SIG-M5 (cell line): ENCODE data around the gene SNAPIN.
"Not testable (repeated sequence)": the region's sequence is repeated elsewhere in the genome, so short reads cannot be mapped to it uniquely, and the experiment has no call there.

Experiments
- DNase-seq: peaks from one replicate; lab custom pipeline; 2025; lab: John Stamatoyannopoulos, UW

The SNAPIN gene

GRCh38 chr1:153647346-153647714, 11.2 kb upstream of the SNAPIN start:
- no peak for DNase-seq

DNA sequence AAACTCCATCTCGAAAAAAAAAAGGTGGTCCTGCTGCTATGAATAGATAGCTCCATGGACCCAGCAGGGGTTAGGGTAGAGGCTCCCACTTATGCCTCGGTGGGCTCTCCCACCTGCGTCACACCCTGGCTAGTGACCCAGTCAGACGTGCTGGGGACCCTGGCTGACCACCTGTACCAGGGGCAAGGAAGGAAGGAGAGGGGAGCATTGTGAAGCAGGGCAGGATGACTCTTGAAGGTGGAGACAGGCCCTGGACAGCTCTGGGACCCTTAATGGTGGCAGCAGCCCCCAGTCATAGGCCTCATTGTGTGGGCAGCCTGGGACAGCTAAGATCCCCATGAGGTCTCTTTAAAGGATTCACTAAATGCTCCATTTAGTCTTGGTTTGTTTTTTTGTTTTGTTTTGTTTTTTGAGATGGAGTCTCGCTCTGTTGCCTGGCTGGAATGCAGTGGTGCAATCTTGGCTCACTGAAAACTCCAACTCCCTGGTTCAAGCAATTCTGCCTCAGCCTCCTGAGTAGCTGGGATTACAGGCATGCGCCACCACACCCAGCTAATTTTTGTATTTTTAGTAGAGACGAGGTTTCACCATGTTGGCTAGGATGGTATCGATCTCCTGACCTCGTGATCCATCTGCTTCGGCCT, 10.4 kb upstream of the SNAPIN start:
- DNase-seq = no peak

- DNase-seq = no peak
Observed at GRCh38 chr1:153649137-153649862, 9.2 kb upstream of the SNAPIN start.

DNA sequence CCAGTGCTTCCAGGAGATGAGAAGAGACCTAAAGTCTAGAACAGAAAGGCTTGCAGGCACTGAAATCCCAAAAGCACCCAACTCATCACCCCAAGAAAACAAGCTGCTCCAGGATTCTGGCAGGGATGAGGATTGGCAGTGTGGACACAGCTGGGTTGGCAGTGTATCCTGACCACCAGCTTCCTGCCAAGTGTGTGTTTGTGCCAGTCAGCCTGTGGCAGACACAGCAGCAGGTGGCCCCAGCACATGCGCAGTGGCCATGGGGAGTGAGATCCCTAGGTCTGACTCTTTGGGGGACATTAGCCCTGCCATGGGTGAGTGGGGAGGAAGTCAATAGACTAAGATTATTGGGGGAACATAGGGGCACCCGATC, 8.7 kb upstream of the SNAPIN start:
- no peak for DNase-seq

- DNase-seq = no peak
Observed at GRCh38 chr1:153651771-153652170, 6.7 kb upstream of the SNAPIN start.

DNA sequence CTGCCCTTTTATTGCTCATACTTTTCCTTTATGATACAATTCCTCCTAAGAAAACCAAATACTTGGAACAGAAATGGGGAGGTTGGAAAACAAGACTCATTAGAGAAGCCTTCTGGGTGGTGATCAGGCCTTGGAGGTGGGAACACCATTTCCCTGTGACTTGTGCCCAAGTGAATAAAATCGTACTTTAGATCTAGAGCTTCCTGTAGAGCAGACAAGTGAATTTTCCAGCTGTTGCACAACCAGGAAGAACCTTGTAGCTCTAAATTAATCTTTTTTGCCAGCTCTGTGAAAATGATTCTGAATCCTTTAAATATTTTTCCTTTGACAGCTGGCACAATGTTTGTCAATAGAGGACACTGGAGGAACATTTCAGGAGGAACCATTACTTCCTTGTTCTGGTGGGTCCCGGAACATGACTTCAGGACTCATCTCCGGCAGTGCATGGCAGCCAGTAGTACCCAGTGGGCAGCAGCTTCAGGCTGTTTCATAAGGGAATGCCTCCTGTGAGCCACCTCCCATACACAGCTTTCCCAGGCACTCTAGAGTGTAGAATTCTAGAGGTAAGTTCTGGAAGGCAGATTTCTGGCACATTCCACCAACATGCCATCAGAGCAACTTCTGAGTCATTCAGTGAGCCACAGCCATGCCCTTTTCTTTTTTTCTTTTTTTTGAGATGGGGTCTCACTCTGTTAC, 5.5 kb upstream of the SNAPIN start:
- no peak for DNase-seq

GRCh38 chr1:153655333-153655732, 3.2 kb upstream of the SNAPIN start:
- DNase-seq = no peak

DNA sequence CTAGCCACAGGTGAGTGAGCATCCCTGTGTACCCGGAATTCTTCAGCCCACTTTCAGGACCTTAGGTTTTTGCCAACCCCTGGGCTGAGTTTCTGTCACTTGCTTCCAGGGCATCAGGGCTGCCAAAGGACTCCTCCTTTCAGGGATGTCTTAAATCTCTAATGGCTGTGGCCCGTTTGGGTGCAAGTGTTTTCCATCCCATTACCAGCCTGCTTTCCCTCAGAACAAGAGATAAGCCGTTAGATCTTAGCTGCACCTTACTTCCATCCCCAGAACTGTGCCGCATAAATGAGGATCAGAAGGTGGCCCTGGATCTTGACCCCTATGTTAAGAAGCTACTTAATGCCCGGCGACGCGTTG, 652 bp downstream of the SNAPIN start:
- DNase-seq = no peak

DNA sequence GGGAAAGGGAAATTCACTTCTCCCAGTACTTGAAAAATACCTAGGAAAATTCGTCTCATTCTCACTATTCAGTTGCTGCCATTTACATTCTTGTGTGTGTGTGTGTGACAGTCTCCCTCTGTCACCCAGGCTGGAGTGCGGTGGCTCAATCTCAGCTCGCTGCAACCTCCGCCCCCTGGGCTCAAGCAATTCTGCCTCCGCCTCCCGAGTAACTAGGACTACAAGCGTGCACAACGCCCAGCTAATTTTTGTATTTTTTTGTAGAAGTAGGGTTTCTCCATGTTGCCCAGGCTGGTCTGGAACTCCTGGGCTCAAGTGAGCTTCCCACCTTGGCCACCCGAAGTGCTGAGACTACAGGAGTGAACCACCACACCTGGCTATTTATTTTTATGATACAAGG, 1.2 kb downstream of the SNAPIN start:
- DNase-seq = no peak

DNA sequence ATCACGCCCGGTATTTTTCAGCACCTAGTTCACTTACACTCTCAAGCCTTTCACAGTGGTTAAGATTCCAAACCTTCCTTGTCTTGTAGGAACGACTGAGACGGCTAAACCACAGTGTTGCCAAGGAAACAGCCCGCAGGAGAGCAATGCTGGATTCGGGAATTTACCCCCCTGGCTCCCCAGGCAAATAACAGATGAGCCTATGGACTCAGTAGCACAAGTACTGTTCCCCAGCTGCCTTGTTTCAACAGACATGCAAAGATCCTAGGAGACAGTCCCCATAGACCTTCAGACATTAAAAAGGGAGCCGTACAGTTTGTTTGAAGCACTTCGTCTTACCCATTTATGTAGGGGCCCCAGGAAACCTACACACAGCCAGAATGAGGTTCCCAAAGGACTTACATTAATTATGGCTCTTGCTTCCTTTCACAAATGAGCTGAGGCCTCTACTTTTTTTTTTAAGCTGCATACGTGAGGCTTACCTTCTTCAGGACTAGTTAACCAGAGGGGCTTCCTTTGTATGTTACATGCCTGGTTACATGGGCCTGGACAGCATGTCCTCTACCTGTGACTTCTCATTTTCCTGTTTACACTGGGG, 2.7 kb downstream of the SNAPIN start:
- no peak for DNase-seq

GRCh38 chr1:153662269-153662668, 3.8 kb downstream of the SNAPIN start:
- DNase-seq = no peak

GRCh38 chr1:153663211-153663610, 4.7 kb downstream of the SNAPIN start:
- DNase-seq = no peak

DNA sequence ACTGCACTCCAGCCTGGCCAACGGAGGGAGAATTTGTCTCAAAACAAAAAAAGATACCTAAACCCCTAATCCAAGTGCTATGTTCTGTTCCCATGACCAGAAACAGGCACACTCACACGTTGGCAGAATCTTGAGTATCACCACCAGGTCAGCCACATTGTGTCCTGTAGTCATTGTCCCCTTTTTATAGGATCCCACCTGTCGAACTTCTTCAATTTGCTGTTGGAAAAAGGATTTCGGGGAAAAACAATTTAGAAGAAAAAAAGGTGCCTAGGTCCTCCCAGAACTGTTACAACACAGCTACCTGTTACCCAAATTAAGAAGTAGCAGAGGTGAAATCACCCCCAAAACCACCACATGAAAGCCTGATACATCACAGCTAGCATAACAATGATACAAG, 8.9 kb downstream of the SNAPIN start:
- DNase-seq = no peak

- not testable (repeated sequence) for DNase-seq
Observed at GRCh38 chr1:153668672-153669071, 10.2 kb downstream of the SNAPIN start.

- no peak for DNase-seq
Observed at GRCh38 chr1:153669606-153670005, 11.1 kb downstream of the SNAPIN start.

DNA sequence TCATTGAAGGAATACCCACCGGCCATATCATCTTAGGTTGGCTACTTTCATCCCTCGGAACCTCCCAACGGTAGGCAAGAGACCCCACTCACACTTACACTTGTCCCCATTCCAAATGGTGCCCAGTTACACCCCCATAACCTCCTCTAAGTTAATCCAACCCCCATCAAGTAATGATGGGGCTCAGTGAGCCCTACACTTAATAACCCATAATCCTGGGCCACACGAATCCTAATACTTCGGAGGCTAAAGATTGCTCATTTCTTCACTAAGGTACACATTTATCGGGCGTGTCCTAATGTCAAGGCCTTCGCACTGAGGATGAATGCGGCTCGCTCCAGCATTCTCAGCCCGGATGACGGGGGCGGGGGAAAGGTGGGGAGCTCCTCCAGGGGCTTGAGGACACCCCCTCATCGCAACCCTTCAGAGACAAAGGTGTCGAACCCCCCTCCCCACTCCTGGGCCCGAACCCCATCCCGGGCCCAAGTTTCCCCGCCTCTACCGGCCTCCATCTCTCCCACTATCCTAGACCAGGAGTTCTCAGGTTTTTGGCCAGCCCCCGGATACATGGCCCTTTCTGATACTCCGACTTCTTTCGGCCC, 11.9 kb downstream of the SNAPIN start:
- no peak for DNase-seq

DNA sequence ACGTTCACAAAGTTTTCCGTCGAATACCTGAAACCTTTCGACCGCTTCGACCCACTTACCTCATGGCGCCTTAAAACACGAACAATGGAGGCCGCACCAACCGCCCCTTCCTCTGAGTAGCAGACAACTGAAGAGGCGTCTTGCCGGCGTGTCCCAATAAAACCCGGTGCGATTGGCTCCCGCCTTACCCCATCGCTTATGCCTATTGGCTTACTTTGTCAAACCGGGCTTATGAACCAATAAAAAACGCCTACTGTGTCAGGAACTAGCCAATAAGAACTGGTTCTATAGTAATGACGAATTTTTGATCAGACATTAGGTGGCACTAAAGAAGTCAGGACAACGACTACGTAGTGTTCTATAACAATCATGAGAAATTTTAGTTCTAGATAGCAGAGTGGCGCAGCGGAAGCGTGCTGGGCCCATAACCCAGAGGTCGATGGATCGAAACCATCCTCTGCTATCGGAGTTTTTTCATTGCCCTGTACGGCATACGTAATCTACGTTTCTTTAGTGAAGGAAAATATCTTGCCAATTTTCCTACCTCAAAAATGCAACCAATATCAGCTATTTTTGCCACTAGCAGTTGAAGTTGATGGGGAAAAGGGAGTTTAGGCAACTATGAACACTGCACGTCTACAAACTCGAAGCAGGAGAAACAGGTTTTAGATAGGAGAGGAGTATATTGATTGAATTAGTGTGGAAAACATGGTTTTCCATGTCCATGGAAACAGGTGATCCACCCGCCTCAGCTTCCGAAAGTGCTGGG, 12.5 kb downstream of the SNAPIN start, which contains the start of gene ILF2:
TSS of gene ILF2 (minus strand) at position 135 of the 769 bp plus-strand sequence. CDS start at position 64, 71 bp downstream.
- DNase-seq = peak; percentile 100

DNA sequence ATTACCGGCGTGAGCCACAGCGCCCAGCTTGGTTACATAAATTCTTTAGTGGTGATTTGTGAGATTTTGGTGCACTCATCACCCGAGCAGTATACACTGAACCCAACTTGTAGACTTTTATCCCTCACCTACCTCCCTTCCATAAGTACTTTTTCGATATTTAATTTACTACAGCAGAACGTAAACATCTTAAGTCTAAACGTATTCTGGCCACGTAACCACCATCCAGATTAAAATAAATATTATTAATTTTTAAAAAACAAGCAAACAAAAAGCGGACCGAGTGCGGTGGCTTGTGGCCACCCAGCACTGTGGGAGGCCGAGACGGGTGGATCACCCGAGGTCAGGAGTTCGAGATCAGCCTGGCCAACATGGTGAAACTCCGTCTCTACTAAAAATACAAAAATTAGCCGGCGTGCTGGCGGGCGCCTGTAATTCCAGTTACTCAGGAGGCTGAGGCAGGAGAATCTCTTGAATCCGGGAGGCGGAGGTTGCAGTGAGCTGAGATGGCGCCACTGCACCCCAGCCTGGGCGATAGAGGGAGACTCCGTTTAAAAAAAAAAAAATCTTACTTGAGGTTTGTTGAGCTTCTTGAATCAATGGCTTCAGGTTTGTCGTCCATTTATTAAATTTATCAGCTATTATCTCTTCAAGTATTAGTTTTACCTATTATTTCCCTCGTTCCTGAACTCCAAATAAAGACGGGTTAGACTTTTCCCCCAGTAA, 13.3 kb downstream of the SNAPIN start:
- DNase-seq = not testable (repeated sequence)

DNA sequence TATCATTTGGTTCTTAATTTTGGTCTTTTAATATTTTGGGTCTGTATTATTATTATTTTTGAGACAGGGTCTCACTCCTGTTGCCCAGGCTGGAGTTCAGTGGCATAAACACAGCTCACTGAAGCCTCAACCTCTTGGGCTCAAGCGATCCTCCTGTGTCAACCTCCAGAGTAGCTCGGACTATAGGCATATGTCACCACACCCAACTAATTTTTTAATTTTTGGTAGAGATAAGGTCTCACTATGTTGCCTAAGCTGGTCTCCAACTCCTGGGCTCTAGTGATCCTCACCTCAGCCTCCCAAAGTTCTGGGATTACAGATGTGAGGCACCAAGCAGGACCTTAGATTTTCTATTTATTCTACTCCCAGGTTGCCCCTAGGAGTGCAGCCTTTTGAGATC, 15.0 kb downstream of the SNAPIN start:
- no peak for DNase-seq

GRCh38 chr1:153677718-153678518, 19.4 kb downstream of the SNAPIN start:
- no peak for DNase-seq
